SW 1271 (cell line): Measurements from ENCODE around the gene FBXL19.

ENCODE experiments used
- DNase-seq, 2 experiments: peaks; one replicate each; lab custom pipeline; 2025; lab: John Stamatoyannopoulos, UW

FBXL19 gene

DNA sequence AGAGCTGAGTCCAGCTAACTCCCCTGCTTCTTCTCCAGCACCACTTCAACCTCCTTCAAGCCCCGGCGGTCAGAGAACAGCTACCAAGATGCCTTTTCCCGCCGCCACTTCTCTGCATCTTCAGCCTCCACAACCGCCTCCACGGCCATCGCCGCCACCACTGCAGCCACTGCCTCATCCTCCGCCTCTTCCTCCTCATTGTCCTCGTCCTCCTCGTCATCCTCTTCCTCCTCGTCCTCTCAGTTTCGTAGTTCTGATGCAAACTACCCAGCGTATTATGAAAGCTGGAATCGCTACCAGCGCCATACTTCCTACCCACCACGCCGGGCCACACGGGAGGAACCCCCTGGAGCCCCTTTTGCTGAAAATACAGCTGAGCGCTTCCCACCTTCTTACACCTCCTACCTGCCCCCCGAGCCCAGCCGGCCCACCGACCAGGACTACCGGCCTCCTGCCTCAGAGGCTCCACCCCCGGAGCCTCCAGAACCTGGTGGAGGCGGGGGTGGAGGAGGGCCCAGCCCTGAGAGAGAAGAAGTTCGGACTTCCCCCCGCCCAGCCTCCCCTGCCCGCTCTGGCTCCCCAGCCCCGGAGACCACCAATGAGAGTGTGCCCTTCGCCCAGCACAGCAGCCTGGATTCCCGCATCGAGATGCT is 41.3 kb downstream of the FBXL19 start:
- DNase-seq = no peak

DNA sequence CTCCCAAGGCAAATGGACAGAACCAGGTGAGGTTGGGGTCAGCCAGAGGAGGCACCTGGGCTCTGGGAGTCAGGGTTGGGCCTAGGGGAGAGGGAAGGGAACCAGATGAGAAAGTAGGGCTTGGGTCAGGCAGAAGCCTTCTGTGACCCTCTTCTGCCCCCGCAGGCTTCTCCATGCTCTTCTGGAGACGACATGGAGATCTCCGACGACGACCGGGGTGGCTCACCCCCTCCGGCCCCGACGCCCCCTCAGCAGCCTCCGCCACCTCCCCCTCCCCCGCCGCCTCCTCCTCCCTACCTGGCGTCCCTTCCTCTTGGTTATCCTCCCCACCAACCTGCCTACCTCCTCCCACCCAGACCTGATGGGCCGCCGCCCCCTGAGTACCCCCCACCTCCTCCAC is 42.1 kb downstream of the FBXL19 start:
- DNase-seq = no peak

- DNase-seq = no peak
Measured at GRCh38 chr16:30966033-30966619, 42.8 kb downstream of the FBXL19 start.

DNA sequence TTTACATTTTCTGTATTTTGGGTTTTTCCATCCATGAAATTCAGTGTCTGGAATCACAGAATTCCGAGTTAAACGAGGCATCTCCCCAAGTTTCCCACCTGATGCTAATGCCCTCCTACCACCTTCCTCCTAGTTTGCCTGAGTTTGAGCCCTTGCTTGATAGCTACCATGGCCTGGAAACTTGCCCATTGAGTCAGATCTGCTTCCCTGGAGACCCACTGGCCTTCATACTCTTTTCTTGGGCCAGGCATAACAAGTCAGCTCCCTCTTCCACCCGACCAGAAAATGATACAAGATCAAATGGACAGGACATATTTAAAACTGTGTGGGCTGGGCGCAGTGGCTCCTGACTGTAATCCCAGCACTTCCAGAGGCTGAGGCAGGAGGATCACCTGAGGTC is 44.4 kb downstream of the FBXL19 start:
- DNase-seq = no peak

GRCh38 chr16:30969246-30969842 is 46.0 kb downstream of the FBXL19 start:
- DNase-seq = no peak

- DNase-seq = no peak
Measured at GRCh38 chr16:30971298-30971697, 47.9 kb downstream of the FBXL19 start.

- no peak for DNase-seq
Measured at GRCh38 chr16:30972872-30973271, 49.5 kb downstream of the FBXL19 start.

DNA sequence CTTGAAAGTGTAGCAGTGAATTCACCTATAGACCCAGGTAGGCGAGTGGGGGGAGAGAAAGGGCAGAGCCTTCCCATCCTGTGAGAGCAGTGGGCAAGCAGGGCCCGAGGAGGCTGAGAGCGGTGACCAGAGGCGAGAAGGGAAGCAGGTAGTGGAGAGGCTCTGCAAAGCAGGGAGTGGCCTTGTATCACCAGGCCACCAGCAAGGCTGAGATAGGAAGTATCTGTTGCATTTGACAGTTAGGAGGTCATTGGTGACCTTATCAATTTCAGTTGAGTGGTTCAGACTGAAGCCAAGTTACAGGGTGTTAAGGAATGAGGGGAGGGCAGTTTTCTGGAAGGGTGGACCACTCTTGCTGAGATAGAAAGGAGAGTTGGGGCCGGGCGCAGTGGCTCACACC is 51.0 kb downstream of the FBXL19 start:
- DNase-seq = no peak

DNA sequence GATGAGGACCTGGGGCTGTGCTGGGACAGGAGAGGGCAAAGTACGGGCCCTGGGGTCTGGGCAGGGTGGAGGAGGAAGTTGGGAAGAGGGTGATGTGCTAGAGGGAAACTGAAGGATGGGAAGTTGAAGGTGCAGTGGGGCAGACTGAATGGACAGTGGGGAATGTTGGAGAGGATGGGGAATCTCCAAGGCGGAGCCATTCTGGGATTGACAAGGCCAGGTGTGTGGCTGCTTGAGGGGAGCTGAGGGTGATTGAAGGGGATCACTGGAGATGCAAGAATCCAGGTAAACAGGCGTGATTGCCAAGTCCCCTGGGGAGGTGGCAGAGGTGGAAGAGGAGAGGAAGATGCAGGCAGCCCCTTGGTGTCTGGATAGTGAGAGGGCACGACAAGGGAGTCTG is 53.1 kb downstream of the FBXL19 start:
- DNase-seq = no peak

DNA sequence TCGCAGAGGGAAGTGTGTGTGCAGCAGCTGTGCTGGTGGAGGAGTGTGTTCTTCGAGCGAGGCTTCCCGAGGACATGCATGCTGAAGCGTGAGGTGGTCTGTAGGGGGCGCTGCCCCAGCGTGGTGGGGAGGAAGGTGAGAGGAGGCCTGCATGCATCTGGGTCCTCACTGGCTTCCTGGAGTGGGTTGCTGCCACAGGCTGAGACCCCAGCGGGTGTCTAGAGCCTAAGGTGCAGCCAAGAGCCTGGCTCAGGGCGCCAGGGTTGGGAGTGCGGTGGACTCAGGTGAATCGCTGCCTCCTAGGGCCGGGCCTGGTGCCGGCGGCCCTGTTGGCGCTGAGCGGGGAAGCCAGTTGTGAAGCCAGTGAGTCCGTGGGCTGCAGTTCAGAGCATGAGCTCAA is 54.1 kb downstream of the FBXL19 start:
- DNase-seq = no peak

DNA sequence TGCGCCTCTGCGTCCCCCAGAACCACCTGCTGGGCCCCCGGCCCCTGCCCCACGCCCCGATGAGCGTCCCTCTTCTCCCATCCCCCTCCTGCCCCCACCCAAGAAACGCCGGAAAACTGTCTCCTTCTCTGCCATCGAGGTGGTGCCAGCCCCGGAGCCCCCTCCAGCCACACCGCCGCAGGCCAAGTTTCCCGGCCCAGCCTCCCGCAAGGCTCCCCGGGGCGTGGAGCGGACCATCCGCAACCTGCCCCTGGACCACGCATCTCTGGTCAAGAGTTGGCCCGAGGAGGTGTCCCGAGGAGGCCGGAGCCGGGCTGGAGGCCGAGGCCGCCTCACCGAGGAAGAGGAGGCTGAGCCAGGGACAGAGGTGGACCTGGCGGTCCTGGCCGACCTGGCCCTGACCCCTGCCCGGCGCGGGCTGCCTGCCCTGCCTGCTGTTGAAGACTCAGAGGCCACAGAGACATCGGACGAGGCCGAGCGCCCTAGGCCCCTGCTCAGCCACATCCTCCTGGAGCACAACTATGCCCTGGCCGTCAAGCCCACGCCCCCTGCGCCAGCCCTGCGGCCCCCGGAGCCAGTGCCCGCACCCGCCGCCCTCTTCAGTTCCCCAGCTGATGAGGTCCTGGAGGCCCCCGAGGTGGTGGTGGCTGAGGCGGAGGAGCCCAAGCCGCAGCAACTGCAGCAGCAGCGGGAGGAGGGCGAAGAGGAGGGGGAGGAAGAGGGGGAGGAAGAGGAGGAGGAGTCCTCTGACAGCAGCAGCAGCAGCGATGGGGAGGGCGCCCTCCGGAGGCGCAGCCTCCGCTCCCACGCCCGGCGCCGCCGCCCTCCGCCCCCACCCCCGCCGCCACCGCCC is 56.0 kb downstream of the FBXL19 start:
- DNase-seq = no peak

GRCh38 chr16:30980023-30980371 is 56.6 kb downstream of the FBXL19 start:
- no peak for DNase-seq

GRCh38 chr16:30980434-30980833 is 57.1 kb downstream of the FBXL19 start:
- no peak for DNase-seq

DNA sequence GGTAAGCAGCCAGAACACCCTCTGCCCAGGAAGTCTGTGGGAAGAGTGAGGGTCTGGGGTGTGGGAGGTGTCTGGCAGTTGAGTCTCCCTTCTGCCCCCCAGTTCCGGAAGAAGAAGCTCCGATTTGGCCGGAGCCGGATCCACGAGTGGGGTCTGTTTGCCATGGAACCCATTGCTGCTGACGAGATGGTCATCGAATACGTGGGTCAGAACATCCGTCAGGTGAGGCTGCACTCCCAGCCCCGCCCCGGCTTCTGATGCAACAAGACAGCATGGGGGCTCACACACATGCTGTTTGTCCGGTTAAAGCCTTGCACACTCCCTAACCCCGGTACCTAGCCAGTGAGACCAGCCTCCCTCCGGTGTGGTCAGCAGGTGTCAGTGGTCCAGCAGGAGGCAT is 57.6 kb downstream of the FBXL19 start:
- no peak for DNase-seq

DNA sequence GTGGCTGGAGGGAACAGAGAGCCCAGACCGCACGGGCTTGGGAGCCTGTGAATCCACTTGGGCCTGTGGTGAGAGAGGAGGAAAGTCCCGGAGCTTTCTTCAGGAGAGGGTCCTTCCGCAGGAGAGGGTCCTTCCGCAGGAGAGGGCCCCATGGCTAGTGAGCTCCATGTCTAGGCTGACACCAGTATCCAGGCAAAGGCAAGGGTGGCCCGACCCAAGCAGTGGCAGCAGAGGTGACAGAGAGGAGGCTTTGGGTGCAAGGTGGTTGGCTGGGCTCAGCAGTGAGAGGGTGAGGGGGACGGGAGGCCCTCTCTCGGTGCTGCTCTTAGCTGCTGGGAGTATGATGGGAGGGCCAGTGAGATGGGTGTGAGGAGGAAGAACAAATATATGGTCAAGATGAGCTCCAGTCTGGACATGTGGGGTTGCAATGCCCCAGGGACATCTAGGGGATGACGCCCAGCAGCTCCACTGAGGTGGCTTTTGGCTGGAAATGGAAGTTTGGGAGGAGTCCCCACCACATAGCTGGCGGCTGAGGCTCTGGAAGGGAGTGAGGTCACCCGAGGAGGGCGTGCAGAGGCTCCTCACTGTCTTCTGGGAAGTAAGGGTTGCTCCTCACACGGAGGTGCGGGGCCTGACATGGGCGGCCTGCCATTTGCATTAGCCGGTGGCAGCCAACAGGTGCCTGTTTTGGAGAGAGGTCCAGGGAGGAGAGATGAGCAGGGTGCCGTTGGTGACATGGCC is 59.3 kb downstream of the FBXL19 start:
- DNase-seq = no peak

GRCh38 chr16:30983289-30983889 is 60.0 kb downstream of the FBXL19 start:
- DNase-seq = no peak

- DNase-seq = no peak
Measured at GRCh38 chr16:30983898-30984610, 60.7 kb downstream of the FBXL19 start.

GRCh38 chr16:30984669-30985400 is 61.5 kb downstream of the FBXL19 start, which contains the start of gene HSD3B7:
Gene HSD3B7, plus strand, starts transcription at chr16:30985207. Its CDS starts 452 bp downstream, at chr16:30985659.
- DNase-seq = peak; percentile 49 to 77

GRCh38 chr16:30985401-30986128 is 62.2 kb downstream of the FBXL19 start:
- no peak for DNase-seq
